PC-9 (cell line): Measurements from ENCODE around the gene LRCOL1. TPM values are rescaled to one million over a fixed set of nuclear protein-coding genes. Genes with fewer than 3 reads are reported as not detected.

ENCODE experiments used
- BruUV-seq: library from RNA; stranded (reverse); fragments of 400-500 nt; replicated peaks from 2 replicates; lab custom pipeline; 2021; lab: Mats Ljungman, UMichigan
- CTCF ChIA-PET: fragments of 300-600 bp; sonication (Branson Sonifier 250); formaldehyde crosslinking; loops from one replicate; lab custom pipeline; 2022; ENCODE audit warnings: antibody characterized with exemption; lab: Charles Lee
- POLR2A ChIA-PET: fragments of 300-600 bp; sonication (Branson Sonifier 250); formaldehyde crosslinking; loops from one replicate; lab custom pipeline; 2022; ENCODE audit warnings: antibody characterized with exemption; ENCODE audit not compliant: unreplicated experiment; lab: Charles Lee
- DNase-seq, 2 experiments: peaks; one replicate each; pipeline versions ENCODE4 v3.0.0 to v3.0.0-alpha.2; 2015 to 2022; ENCODE audit warnings: mixed read lengths in 1 of 2
- H2AFZ ChIP-seq: fragments of 200-600 bp; sonication (generic); 2 replicates; pipeline ENCODE4 v1.8.1; 2017; ENCODE audit warnings: antibody characterized with exemption
- H3F3A ChIP-seq: fragments of 200-600 bp; sonication (generic); 2 replicates; pipeline ENCODE4 v1.8.1; 2017; ENCODE audit warnings: antibody characterized with exemption, mild to moderate bottlenecking, low read depth; ENCODE audit not compliant: insufficient read depth
- H3K27ac ChIP-seq: fragments of 200-600 bp; sonication (generic); 2 replicates; pipeline ENCODE4 v1.6.1; 2016; ENCODE audit warnings: mixed run types
- H3K27me3 ChIP-seq: fragments of 200-600 bp; sonication (generic); 2 replicates; pipeline ENCODE4 v1.6.1; 2016; ENCODE audit warnings: low read depth, mixed run types; ENCODE audit not compliant: insufficient read depth
- H3K36me3 ChIP-seq: fragments of 200-600 bp; sonication (generic); 2 replicates; pipeline ENCODE4 v1.6.1; 2016; ENCODE audit warnings: low read depth, mixed run types
- H3K4me1 ChIP-seq: fragments of 200-600 bp; sonication (generic); replicated peaks from 2 replicates; pipeline ENCODE4 v1.6.1; 2016; ENCODE audit warnings: mixed run types; ENCODE audit not compliant: insufficient read depth
- H3K4me2 ChIP-seq: fragments of 200-600 bp; sonication (generic); 2 replicates; pipeline ENCODE4 v1.6.1; 2017; ENCODE audit warnings: mixed run types
- H3K4me3 ChIP-seq: fragments of 200-600 bp; sonication (generic); 2 replicates; pipeline ENCODE4 v1.6.1; 2016; ENCODE audit warnings: mixed run types
- H3K79me2 ChIP-seq: fragments of 200-600 bp; sonication (generic); 2 replicates; pipeline ENCODE4 v1.6.1; 2017; ENCODE audit warnings: low read depth, mixed run types
- H3K9me2 ChIP-seq: fragments of 200-600 bp; sonication (generic); 2 replicates; pipeline ENCODE4 v1.8.1; 2017; ENCODE audit warnings: mild to moderate bottlenecking; ENCODE audit not compliant: insufficient read depth
- H3K9me3 ChIP-seq: fragments of 200-600 bp; sonication (generic); 2 replicates; pipeline ENCODE4 v1.8.1; 2016; ENCODE audit warnings: low read depth; ENCODE audit not compliant: insufficient read depth
- H4K20me1 ChIP-seq: fragments of 200-600 bp; sonication (generic); 2 replicates; pipeline ENCODE4 v1.8.1; 2017; ENCODE audit not compliant: insufficient read depth
- EZH2 ChIP-seq: fragments of 200-600 bp; sonication (generic); IDR thresholded peaks from 2 replicates; pipeline ENCODE4 v1.8.0; 2017; ENCODE audit warnings: antibody characterized with exemption, low read depth
- intact Hi-C: fragments of 100-400 bp; cut with micrococcal nuclease; formaldehyde crosslinking; loops from one replicate; pipeline ENCODE4 v1.10.0; 2022; ENCODE audit not compliant: unreplicated experiment
- total RNA-seq: library from RNA; stranded (reverse); gene quantifications from 2 replicates; pipeline ENCODE4 v1.2.3, GENCODE V29; 2021
- TF ChIP-seq, protein P1 (sequence below): fragments of 200-600 bp; sonication (generic); conservative IDR thresholded peaks from 2 replicates; pipeline ENCODE4 v1.6.1; 2017; ENCODE audit warnings: mixed run types, antibody characterized with exemption, mild to moderate bottlenecking, moderate library complexity

Gene LRCOL1
- total RNA-seq, 1 experiment from 2014 or later, result not detected

DNA sequence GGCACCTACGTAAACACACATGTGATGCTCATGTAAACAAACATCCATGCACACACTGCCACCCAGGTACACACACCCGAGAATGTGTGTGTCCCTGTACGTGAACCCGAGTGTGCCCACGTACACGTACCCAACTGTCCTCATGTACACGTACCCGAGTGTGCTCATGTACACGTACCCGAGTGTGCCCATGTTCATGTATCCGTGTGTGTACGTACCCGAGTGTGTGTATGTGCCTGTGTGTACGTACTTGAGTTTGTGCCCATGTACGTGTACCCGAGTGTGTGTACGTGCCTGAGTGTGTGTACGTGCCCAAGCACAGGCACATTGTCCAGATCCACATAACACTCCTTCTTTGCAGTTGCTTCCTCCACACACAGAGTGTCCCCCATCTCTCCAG is 45.0 kb downstream of the LRCOL1 start:
- intact Hi-C loops, result no loop called here
- H3K9me3 ChIP-seq, result no peaks in the 10 kb centered on the region
- H3K27me3 ChIP-seq, result no peaks in the 10 kb centered on the region
- H3K9me2 ChIP-seq, result no peaks in the 10 kb centered on the region
- no peak for DNase-seq
- no peak for TF ChIP-seq EZH2
- TF ChIP-seq, protein P1, sequence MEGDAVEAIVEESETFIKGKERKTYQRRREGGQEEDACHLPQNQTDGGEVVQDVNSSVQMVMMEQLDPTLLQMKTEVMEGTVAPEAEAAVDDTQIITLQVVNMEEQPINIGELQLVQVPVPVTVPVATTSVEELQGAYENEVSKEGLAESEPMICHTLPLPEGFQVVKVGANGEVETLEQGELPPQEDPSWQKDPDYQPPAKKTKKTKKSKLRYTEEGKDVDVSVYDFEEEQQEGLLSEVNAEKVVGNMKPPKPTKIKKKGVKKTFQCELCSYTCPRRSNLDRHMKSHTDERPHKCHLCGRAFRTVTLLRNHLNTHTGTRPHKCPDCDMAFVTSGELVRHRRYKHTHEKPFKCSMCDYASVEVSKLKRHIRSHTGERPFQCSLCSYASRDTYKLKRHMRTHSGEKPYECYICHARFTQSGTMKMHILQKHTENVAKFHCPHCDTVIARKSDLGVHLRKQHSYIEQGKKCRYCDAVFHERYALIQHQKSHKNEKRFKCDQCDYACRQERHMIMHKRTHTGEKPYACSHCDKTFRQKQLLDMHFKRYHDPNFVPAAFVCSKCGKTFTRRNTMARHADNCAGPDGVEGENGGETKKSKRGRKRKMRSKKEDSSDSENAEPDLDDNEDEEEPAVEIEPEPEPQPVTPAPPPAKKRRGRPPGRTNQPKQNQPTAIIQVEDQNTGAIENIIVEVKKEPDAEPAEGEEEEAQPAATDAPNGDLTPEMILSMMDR, result no peak
- no peaks in the 10 kb centered on the region for H3K36me3 ChIP-seq
- BruUV-seq, result no TSS peak
- POLR2A ChIA-PET, result no interaction called here
- peaks cover 36% of the 10 kb centered on the region for H4K20me1 ChIP-seq
- H3K4me3 ChIP-seq, result no peak overlapping the region
- no peak overlapping the region for H2AFZ ChIP-seq
- no peak overlapping the region for H3K4me2 ChIP-seq
- H3K4me1 ChIP-seq, result no peaks in the 10 kb centered on the region
- peaks cover 7% of the 10 kb centered on the region; the same call in 1 of the 2 replicates for H3K79me2 ChIP-seq
- no peaks in the 10 kb centered on the region for H3F3A ChIP-seq
- no peak overlapping the region for H3K27ac ChIP-seq
- CTCF ChIA-PET, result no interaction called here

DNA sequence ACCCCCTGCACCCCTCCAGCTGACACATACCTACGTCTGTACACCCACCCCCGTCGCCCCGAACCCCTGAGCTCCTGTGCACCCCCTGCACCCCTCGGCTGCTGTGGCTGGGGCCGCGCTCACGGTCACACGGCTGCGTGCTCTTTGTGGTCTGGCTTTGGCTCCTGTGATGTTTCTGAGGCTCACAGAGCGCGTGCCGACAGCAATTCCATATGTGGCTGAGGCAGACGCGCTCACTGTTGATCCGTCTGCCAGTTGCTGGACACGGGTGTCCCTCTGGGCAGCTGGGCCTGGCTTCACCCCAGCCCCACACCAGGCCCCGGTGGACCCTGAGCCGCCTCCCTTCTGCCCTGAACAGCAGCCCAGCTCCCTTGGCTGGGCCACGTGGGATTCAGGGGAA is 46.5 kb downstream of the LRCOL1 start:
- Histone ChIP-seq H3K4me1 (no peaks in the 10 kb centered on the region), H3K27ac (no peak overlapping the region), H3K9me3 (no peaks in the 10 kb centered on the region), H3K9me2 (no peaks in the 10 kb centered on the region), H3K4me3 (no peak overlapping the region), H3K27me3 (no peaks in the 10 kb centered on the region), H3K4me2 (no peak overlapping the region), H3F3A (peaks cover 1% of the 10 kb centered on the region; the same call in 1 of the 2 replicates), H4K20me1 (peaks cover 42% of the 10 kb centered on the region), H2AFZ (no peak overlapping the region), H3K36me3 (no peaks in the 10 kb centered on the region), H3K79me2 (peaks cover 7% of the 10 kb centered on the region; the same call in 1 of the 2 replicates)
- no peak for TF ChIP-seq EZH2
- TF ChIP-seq, protein P1, result no peak
- POLR2A ChIA-PET, result no interaction called here
- CTCF ChIA-PET, result no interaction called here
- no TSS peak for BruUV-seq
- DNase-seq, result no peak
- intact Hi-C loops, result loop anchor here (5.0 kb wide), 2 partner anchors 42 to 412 kb away; no protein-coding TSS in a partner anchor

DNA sequence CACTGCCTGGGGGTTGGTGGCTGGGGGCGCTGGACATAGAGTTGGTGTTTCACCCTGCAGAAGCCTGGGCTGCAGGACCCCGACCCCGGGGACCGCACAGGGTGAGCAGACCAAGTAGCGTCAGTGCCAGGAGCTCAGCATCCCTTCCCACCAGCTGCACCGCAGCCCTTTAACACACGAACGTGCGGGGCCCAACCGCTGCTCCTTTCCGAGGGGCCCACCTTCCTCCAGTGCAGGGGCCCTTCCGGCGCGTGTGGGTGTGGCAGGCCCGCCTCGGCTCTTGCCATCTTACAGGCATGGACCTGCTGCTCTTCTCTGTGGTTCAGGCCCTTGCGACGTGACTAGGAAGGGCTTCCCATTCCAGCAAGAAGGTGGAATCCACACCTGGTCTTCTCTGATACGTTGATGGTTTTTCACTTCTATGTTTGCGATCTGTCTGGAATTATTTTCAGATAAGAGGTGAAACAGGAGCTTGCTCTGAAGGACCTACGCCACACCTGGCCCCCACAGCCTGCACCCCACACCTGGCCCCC is 47.8 kb downstream of the LRCOL1 start:
- H2AFZ ChIP-seq, result no peak overlapping the region
- H3K9me2 ChIP-seq, result no peaks in the 10 kb centered on the region
- no peak for TF ChIP-seq EZH2
- TF ChIP-seq, protein P1, result no peak
- H3K9me3 ChIP-seq, result no peaks in the 10 kb centered on the region
- H4K20me1 ChIP-seq, result peaks cover 50% of the 10 kb centered on the region
- no peaks in the 10 kb centered on the region for H3K4me1 ChIP-seq
- CTCF ChIA-PET, result no interaction called here
- H3K4me2 ChIP-seq, result no peak overlapping the region
- H3K27ac ChIP-seq, result no peak overlapping the region
- POLR2A ChIA-PET, result no interaction called here
- peaks cover 9% of the 10 kb centered on the region; the same call in 1 of the 2 replicates for H3F3A ChIP-seq
- no peak for DNase-seq
- peaks cover 7% of the 10 kb centered on the region; the same call in 1 of the 2 replicates for H3K79me2 ChIP-seq
- no peaks in the 10 kb centered on the region for H3K27me3 ChIP-seq
- no peak overlapping the region for H3K4me3 ChIP-seq
- intact Hi-C loops, result loop anchor here (5.0 kb wide), 2 partner anchors 40 to 410 kb away; no protein-coding TSS in a partner anchor
- no peaks in the 10 kb centered on the region for H3K36me3 ChIP-seq
- no TSS peak for BruUV-seq
